MM.1S (cell line): ENCODE measurements around the gene GID4.

Experiments used
- CTCF ChIP-seq: fragments of 300-600 bp; sonication (generic); IDR thresholded peaks from 2 replicates; pipeline ENCODE4 v1.5.1; 2016; ENCODE audit warnings: antibody characterized with exemption, low read length, mixed read lengths
- EZH2 ChIP-seq: fragments of 300-600 bp; sonication (generic); optimal IDR thresholded peaks from 2 replicates; pipeline ENCODE3; 2017; ENCODE audit warnings: low read depth, mild to moderate bottlenecking, antibody characterized with exemption, low read length, mixed read lengths

GRCh38 chr17:18056214-18056613, 17.0 kb downstream of the GID4 start:
- TF ChIP-seq CTCF (no peak), EZH2 (no peak)
